ENCODE measurements around the gene SPAG4. TPM values are rescaled to one million over a fixed set of nuclear protein-coding genes. Genes with fewer than 3 reads are reported as not detected.

The SPAG4 gene
- total and polyA plus RNA-seq, 2 donors (not counting 1 experiment from before 2014, with no cell fraction given): 3.7 to 4.7 TPM

DNA sequence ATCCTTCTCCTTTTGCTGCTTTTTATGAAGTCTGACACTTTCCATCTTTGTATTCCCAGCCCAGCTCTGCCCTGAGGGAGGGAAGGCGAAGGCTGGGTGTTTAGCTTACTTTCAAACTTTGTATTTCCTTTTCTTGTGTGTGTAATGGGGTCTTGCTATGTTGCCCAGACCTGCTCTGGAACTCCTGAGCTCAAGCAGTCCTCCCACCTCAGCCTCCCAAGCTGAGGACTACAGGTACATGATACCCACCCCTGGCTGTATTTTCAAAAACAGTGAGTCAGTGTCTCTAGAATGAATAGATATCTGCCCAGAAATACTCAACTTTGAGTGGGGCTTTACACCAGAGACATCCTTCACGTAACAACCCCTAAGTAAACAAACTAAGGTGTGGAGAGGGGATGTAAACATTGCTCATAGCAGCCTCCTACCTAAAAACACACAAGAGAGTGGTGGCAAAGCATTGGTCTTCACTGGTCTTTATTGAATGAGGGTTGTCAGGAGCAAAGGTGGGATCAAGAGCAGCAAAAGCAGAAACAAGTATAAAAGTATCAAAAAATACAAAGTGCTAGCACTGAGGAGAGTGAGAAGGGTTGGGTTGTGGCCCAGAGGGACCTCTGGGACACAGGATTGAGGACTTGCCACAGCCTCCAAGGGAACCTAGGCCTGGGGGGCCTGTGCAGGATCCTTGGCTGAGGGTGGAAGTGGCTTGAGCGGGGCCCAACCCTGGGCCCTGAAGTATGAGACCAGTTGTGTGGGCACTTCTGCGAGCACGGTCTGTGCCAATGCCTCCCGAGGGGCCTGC is 10.2 kb downstream of the SPAG4 start:
- Histone ChIP-seq H4K20me1 (ENCODE audit: control insufficient read depth, insufficient read depth, low read length, poor library complexity, severe bottlenecking) (no peaks in the 10 kb centered on the region), H3K79me2 (ENCODE audit: control insufficient read depth, insufficient read depth, low read length) (peaks cover 3% of the 10 kb centered on the region), H3K27ac (ENCODE audit: low read length in 2 of 2) (no peak overlapping the region), H3K9ac (ENCODE audit: low read length) (no peak overlapping the region), H3K36me3 (replicated peaks in 1 of 2; ENCODE audit: control extremely low read depth in 1 of 2, control insufficient read depth in 1 of 2, extremely low read depth in 1 of 2, insufficient read depth in 2 of 2, low read length in 1 of 2) (peaks cover 10 to 47% of the 10 kb centered on the region in 2 experiments), H3K27me3 (replicated peaks in 1 of 4; ENCODE audit: control extremely low read depth in 1 of 4, control insufficient read depth in 3 of 4, insufficient read depth in 4 of 4, low read length in 3 of 4) (no peaks in the 10 kb centered on the region), H2AFZ (ENCODE audit: insufficient read depth, low read depth, low read length, poor library complexity, severe bottlenecking) (no peak overlapping the region), H3K4me2 (replicated peaks; ENCODE audit: low read depth, low read length, poor library complexity, severe bottlenecking) (no peak overlapping the region), H3K4me3 (ENCODE audit: control extremely low read depth in 1 of 5, extremely low read depth in 1 of 5, insufficient read depth in 1 of 5, low read depth in 2 of 5, low read length in 4 of 5) (no peak overlapping the region), H3K9me3 (ENCODE audit: control extremely low read depth in 1 of 3, control insufficient read depth in 2 of 3, insufficient read depth in 1 of 3, low read length in 2 of 3) (no peaks in the 10 kb centered on the region), H3K4me1 (ENCODE audit: control insufficient read depth in 2 of 2, insufficient read depth in 2 of 2, low read length in 2 of 2) (no peaks in the 10 kb centered on the region)
- H3K27ac Mint-ChIP-seq: no peak overlapping the region
- DNase-seq: no peak
- ChIA-PET CTCF (no interaction called here), POLR2A (no interaction called here)
- TF ChIP-seq EZH2 (IDR thresholded peaks at IDR 0.05; ENCODE audit: borderline replicate concordance, insufficient read depth, low read depth, low read length, poor library complexity, severe bottlenecking): no peak
- no peak for TF ChIP-seq CTCF (IDR thresholded peaks at IDR 0.05)
- no peak for ATAC-seq (ENCODE audit: low read depth)
- no peaks in the 10 kb centered on the region for H3K9me3 Mint-ChIP-seq (ENCODE audit: insufficient read depth)
- WGBS (ENCODE audit: insufficient coverage): 96% methylated on average over 4 of the region's 6 CpGs
- no peak overlapping the region for H3K4me3 Mint-ChIP-seq
- H3K27me3 Mint-ChIP-seq: no peaks in the 10 kb centered on the region
- intact Hi-C loops (cut with micrococcal nuclease): no loop called here
- no peaks in the 10 kb centered on the region for H3K4me1 Mint-ChIP-seq

- H3K4me3 ChIP-seq (ENCODE audit: control extremely low read depth in 1 of 5, extremely low read depth in 1 of 5, insufficient read depth in 1 of 5, low read depth in 2 of 5, low read length in 4 of 5): no peak overlapping the region
- ATAC-seq (ENCODE audit: low read depth) (no peak), DNase-seq (no peak)
- peaks cover 10 to 54% of the 10 kb centered on the region in 2 experiments for H3K36me3 ChIP-seq (replicated peaks in 1 of 2; ENCODE audit: control extremely low read depth in 1 of 2, control insufficient read depth in 1 of 2, extremely low read depth in 1 of 2, insufficient read depth in 2 of 2, low read length in 1 of 2)
- H3K4me2 ChIP-seq (replicated peaks; ENCODE audit: low read depth, low read length, poor library complexity, severe bottlenecking): no peak overlapping the region
- H4K20me1 ChIP-seq (ENCODE audit: control insufficient read depth, insufficient read depth, low read length, poor library complexity, severe bottlenecking): peaks cover 4% of the 10 kb centered on the region
- H3K79me2 ChIP-seq (ENCODE audit: control insufficient read depth, insufficient read depth, low read length): peaks cover 10% of the 10 kb centered on the region
- no peak for TF ChIP-seq CTCF (IDR thresholded peaks at IDR 0.05)
- TF ChIP-seq EZH2 (IDR thresholded peaks at IDR 0.05; ENCODE audit: borderline replicate concordance, insufficient read depth, low read depth, low read length, poor library complexity, severe bottlenecking): no peak
- 99% methylated on average over 13 of the region's 13 CpGs for WGBS (ENCODE audit: insufficient coverage)
- ChIA-PET POLR2A (no interaction called here), CTCF (no interaction called here)
- intact Hi-C loops (cut with micrococcal nuclease): no loop called here
- Mint-ChIP-seq H3K9me3 (ENCODE audit: insufficient read depth) (no peaks in the 10 kb centered on the region), H3K4me3 (no peak overlapping the region), H3K4me1 (no peaks in the 10 kb centered on the region), H3K27ac (no peak overlapping the region), H3K27me3 (no peaks in the 10 kb centered on the region)
- no peak overlapping the region for H3K9ac ChIP-seq (ENCODE audit: low read length)
- no peaks in the 10 kb centered on the region for H3K9me3 ChIP-seq (ENCODE audit: control extremely low read depth in 1 of 3, control insufficient read depth in 2 of 3, insufficient read depth in 1 of 3, low read length in 2 of 3)
- H3K27me3 ChIP-seq (replicated peaks in 1 of 4; ENCODE audit: control extremely low read depth in 1 of 4, control insufficient read depth in 3 of 4, insufficient read depth in 4 of 4, low read length in 3 of 4): no peaks in the 10 kb centered on the region
- H3K27ac ChIP-seq (ENCODE audit: low read length in 2 of 2): no peak overlapping the region
- H2AFZ ChIP-seq (ENCODE audit: insufficient read depth, low read depth, low read length, poor library complexity, severe bottlenecking): no peak overlapping the region
- H3K4me1 ChIP-seq (ENCODE audit: control insufficient read depth in 2 of 2, insufficient read depth in 2 of 2, low read length in 2 of 2): no peaks in the 10 kb centered on the region
Observed at GRCh38 chr20:35626386-35627001, 10.9 kb downstream of the SPAG4 start.

All from B cell (primary cell).